ENCODE measurements around the gene RCC2.
"Not testable (repeated sequence)": the region's sequence is repeated elsewhere in the genome, so short reads cannot be mapped to it uniquely, and the experiment has no call there.

Gene RCC2

DNA sequence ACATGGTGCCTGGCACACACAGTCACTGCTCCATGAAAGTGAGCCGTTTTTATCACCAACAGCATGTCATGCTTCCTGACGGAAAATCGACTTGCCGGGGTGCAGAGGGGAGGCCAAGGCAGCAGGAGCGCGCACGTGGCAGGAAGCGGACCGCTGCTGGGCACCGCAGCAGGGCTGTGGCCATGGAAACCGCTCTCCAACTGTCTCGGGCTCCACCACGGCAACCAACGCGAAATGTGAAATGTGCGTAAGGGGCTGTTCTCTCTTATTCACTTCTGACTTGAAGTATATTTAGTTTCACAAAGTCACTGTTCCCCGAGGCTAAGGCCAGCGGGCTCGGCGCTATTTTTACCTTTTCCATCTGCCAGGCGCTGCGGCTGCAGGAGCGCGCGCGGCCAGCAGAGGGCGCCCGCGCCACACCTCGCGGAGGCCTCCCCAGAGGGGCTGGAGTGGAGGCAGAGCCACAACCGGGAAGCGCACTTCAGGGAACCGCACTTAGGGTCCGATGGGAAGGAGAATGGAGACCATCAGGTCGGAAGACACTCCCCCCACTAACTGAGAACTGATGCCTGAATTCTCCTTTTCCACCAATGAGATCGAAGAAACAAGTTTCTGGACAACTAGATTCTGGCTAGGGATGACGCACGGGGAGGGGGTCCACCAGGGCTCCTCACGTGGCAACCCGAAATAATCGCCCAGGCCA lies 19.7 kb downstream of the RCC2 start:
- peak; percentile 51 for DNase-seq (ENCODE audit: low read depth)

DNA sequence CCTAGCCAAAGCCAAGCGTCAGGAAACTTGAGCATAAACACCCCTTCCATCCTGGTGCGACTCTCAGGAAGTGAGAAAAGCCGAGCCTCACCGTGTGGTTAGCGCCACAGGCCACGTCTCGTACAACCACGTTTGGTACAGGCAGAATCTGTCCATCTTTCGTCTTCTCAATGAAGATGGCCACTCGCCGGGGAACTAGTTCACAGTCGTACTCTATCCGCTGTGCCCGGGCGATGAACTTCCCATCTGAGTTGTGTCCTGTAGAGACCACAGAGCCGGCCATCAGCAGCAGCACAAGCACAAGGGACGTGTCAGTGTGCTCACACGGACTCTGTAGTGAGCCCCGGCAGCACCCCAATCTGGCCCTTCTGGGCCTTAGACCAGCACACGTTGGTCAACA lies 23.1 kb downstream of the RCC2 start:
- no peak for DNase-seq (ENCODE audit: low read depth)

DNA sequence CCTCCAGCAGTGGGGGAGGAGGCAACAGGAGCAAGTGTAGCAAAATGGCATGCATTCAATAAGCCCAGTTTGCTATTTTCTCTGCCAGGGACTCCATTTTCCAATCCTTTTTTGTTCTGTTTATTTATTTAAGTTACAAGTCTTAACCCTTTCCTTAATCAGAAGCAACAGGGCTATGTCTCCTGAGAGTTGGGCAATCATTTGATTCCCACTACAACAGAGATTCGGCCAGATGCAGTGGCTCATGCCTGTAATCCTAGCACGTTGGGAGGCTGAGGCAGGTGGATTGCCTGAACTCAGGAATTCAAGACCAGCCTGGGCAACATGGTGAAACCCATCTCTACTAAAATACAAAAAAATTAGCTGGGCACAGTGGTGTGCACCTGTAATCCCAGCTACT lies 25.5 kb downstream of the RCC2 start:
- DNase-seq (ENCODE audit: low read depth) = no peak

DNA sequence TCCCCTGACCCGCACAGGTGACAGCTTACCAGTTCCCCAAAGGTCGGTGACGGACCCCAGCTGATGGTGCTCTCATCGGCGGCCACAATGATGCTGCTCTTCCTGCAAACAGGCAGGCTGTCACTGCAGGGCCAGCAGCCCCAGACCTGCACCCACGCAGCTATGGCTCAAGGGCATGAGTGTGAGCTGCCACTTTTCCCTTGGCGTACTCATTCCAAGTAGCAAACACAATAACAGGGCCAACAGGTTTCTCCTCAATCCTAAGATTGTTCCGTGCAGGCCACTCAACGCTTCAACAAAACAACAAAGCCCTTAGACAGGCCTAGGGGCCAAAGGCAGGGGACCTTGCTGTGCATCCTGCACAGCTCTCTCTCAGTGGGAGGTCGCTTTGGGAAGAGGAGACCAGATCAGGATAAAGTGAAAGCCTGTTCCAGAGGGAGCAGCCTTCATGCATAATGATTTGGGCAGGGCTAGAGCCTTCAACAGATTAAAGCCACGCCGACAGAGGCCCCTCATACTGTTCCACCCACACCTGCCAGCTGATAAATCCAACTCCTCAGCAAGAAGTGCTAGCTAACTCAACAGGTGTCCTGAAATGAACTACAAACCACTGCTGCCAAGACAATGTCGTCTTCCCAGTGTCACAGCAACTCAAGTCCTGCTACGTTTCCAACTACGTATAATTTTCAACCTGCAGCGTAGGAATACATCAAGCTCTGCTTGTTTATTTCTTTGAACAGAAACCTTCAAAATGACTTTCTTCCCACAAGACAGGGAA lies 27.2 kb downstream of the RCC2 start:
- DNase-seq (ENCODE audit: low read depth) = no peak

DNA sequence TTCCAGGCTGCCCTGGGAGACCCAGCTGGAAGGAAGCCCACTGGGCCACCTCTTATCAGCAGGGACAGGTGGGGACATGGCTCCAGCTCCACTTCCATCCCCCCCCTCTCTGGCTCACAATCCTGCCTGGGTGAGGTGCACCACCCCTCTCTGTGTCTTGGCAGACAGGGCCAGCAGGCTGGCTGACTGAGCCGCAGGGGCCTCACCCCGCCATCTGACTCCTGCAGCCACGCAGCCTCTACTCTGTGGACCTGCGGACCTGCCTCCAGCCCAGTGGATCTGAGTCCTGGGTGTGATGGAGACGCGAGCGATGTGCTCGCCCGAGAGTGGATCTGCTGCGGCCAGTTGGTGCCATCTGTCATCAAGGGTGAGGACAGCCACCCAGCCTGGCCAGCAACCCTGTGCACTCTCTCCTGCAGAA lies 30.1 kb downstream of the RCC2 start:
- no peak for DNase-seq (ENCODE audit: low read depth)

DNA sequence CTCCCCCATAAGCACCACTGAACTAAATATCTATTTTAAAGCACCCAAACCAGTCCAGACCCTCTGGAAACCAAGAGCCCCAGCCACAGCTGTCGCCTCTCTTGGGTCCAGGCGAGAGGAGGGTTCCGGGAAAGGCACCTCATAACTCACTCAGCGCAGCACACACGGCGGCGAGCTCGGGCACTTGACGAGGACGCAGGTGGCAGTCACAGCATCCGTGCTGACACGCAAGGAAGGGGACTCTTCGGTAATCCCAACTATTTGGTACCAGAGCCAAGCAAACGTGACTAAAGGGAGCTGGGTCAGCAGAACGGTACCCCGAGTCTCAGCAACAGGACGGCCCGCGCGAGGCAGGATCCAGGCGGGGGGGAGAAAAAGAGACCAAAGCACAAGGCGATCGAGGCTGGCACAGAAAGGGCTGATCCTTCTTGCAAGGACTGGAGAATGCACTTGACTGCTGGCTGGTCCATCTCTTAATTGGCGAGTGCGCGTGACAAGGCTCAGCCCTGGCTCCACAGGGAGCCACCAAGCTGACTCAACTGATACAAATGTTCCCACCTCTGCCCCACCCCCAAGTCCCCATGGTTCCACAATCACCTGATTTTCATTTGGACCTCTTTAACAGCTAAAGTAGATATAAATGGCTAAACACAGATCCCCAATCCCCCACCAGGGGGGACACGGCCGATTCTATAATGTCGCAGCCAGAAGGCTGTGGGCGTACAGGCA lies 31.5 kb downstream of the RCC2 start:
- DNase-seq (ENCODE audit: low read depth) = not testable (repeated sequence)

DNA sequence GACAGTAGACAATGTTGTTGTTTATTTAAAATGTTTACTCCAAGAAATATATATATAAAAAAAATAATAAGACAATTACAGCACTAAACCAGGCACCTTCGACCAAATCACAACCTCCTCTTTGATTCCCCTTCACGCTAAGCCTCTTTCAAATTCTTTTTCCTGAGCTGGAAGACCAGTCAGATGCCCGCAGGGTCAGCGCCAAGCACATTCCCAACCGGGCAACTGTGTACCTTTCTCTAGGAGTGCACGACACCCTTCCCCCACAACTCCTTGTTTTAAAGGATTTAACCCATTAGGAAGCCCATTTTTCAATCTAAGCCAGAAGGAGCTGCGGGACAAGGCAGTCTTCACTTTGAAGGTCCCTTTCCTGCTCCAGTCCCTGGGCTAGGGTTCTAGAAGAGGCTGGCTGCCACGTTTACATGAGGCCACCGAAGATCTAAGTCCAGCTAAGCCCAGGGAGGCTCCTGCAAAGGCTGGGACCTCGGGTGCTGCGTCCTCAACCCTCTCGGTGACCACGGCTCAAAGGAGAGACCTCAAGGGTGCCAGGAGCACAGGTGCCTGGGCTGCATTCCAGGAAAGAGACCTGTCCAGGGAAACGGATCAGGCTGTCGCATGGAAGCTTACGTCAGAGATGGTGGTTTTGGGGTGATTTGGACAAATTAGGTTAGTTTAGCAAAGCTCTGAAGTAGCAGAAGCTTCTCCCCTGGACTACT lies 32.6 kb downstream of the RCC2 start:
- DNase-seq (ENCODE audit: low read depth) = not testable (repeated sequence)

DNA sequence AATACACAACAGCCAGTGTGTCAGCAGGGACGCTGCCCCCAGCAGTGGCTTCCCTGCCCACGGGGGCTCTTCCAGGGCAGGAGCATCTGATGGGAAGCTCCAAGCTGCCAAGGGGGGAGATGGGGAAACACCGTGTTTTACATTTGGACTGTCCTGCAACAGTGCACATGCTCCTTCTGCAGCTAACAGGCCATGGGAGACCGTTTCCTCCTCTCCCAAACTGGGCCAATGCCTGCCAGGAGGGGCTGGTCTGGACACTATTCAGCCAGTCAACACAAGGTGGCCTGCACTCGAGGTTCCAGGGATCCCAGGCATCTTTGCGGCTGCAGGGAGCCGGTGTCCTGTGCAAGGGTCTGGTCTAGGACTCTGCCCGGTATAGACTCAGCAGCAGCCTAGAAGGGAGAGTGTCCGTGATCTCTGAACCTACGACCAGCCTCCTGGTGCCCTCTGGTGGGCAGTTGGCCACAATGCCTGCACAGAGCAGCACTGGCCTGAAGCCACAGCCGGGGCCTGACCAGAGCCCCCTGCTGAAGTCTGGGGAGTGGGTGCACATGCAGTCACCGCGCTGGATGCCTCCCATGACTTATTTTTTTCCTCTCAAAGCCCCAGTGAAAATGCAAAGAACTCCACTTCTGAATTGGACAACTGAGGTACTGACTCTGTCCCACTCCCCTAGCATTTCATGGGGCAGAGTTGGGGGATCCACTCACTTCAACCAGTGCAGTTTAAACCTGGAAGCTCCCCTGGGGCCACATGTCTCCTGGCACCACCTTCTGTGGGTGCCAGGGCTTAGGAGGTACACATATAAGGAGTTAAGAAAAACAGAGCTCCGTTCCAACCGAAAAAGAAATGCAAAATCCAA lies 33.3 kb downstream of the RCC2 start:
- DNase-seq (ENCODE audit: low read depth) = no peak

DNA sequence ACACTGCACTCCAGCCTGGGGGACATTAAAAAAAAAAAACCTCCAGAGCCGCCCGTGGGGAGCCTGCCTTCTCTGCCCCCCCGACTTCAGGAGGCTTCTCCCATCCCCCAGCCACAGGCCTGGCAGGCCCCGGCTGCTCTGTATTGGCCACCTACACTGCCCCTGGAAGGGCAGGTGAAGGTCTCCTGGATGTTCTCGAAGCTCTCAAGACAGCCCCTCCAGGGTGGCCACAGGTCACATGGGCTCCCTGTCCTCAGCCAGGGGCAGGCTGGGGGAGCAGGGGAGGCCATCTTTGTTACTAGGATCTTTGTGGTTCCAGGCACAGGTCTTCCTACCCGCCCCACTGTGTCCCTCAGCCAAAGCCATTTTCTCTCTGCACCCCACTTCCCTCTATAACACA lies 34.7 kb downstream of the RCC2 start:
- DNase-seq (ENCODE audit: low read depth) = no peak

DNA sequence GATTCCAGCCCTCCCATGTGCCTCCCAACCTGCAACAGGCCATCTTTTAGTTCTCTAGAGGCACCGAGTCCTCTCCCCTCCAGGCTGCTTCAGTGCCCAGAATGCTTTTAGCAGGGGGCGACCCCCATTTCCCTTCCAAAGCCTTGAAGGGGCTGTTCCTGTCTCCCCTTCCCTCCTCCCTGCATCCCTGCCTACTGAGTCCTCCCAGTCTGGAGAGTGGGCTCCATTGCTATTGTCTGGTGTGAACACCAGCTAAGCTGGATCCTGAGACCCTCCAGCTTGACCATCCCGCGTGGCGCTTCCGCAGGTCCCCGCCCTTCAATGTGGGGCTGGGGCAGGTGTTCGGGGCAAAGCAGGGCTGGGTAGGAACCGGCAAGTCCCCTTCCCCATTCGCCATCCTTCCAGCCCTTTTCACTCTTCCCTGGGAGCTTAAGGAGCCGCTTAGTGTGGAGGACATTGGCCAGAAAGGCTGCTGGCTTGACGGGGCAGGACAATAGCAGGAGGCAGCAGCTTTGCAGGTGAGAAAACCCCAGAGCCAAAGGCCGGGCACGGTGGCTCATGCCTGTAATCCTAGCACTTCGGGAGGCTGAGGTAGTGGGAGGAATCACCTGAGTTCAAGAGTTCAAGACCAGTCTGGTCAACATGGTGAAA lies 35.3 kb downstream of the RCC2 start:
- DNase-seq (ENCODE audit: low read depth) = no peak

DNA sequence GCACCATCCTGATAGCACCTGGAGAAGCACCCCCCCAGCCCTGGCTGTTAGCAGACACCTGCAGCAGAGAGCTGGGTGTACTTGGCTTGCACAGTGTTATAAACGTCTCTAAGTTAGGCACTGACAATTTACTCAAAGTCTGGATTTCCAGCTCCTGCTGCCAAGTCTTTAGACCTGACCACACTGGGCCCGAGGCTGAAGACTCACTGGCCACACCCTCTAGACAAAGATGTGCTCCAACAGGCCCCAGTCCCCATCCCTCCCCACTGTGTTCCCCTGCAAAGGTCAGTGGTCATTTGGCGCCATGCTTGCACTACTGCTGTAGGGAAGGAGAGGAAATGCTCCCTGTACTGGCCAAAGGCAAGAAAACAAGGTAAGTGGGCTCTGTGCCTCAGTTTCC lies 36.4 kb downstream of the RCC2 start:
- DNase-seq (ENCODE audit: low read depth) = no peak

DNA sequence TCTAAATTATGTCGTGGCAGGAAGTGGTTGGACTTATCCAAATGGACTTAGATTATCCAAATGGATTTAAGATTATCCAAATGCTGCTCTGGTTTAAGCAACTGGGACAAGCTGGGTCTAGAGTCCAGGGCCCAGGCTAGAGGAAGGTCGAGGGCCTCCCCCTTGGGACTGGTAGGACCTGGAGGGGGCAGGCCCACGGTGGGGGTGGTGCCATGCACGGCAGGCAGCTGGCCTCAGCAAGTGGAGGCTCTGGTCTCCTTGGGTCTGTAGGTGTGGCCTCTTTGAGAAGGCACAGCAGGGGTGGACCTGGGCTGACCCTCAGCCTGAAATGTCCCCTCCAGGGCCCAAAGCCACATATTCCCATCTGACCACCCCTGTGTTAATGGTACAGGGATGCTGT lies 37.6 kb downstream of the RCC2 start:
- no peak for DNase-seq (ENCODE audit: low read depth)

DNA sequence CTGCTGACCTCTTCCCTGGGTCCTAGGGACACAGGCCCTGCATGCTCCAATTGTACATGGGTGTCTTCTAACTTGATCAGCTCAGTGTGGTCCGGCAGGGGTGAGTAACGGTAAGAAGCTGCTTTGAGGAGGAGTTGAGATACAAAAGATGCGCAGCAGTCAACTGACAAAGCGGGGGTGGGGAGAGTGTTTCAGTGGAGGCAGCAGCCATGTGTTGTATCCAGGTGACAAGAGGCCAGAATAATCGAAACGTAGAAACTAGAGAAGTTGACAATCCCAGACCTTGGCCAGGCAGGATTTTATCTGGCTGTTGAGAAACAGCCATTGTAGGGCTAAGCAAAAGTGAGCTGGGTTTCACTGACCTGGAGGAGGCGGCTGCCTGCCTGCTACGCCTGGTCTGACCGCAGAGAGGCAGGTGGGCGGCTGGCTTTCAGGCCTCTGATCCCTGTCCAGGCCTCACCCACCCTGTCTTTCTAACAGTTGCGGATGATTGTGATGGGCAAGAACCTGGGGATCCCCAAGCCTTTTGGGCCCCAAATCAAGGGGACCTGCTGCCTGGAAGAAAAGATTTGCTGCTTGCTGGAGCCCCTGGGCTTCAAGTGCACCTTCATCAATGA lies 38.6 kb downstream of the RCC2 start:
- no peak for DNase-seq (ENCODE audit: low read depth)

DNA sequence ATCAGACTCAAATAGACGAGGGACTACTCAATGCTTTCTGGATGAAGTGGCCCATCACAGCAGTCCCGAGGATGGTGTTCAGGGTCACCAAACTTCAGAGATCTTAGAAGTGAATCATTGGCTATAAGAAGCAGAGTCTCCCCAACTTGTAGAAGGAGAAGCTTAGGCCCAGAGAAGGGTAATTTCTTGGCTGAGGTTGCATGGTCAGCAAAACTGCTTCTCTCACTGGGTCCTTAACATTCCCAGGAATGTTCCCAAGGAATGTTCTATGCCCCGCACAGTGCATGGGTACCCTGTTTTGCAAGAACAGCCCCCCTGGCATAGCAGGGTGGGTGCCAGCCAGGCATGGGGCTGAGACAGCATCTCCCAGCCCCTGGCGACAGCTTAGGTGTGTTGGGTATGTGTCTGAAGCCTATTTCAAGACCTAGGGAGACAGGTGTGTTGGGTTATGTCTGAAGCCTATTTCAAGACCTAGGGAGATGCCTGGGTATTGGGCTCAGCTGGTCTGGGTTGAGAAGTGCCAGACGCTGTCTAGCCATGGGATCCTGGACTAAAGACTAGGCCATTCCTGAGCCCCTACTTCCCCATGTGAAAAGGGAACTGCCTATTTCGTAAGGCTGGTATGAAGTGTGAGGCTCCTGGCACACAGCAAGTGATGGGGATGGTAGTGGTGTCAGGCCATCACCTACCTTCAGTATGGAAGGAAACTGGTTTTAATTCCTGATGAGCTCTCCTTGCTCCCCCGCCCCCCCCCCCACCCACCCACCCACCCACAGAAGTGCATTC lies 41.4 kb downstream of the RCC2 start:
- no peak for DNase-seq (ENCODE audit: low read depth)

DNA sequence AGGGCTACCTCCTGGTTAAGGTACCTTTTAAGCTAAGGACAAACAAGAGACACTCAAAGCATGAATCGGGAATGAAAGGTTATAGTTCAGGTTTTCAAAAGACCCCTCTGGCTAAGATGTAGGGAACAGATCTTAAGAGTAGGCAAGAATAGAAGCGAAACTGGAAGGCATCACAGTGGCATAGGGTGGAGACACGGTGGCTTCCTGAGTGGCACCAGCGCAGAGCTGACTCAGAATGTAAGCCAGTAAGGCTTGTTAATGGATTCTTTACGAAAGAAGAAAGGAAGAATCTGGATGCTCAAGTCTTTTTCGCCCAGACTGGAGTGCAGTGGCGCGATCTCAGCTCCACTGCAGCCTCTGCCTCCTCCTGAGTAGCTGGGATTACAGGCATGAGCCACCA lies 46.2 kb downstream of the RCC2 start:
- DNase-seq (ENCODE audit: low read depth) = no peak

DNA sequence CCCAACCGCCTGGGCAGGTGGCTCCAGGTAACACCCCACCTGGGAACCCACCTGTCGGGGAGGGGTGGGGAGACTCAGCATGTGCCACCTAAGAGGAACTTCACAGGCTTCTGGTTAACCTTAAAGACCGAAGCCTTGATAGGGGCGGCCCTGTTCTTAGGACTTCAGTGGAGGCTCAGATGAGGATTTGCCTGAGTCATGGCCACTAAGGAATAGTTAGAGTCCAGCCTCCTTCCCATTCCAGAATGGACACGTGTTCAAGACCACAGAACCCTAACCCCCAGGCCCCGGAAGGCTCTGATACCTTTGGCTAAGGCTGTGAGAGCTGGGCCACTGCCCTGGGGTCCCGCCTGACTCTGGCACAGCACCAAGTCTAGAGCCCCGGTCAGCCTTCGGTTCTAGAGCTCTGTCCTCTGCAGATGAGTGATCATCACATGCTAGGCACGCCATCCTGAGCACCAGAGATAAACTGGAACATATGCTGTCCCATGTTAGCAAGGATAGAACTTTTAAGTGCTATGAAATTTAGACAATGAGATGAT lies 47.2 kb downstream of the RCC2 start:
- no peak for DNase-seq (ENCODE audit: low read depth)

DNA sequence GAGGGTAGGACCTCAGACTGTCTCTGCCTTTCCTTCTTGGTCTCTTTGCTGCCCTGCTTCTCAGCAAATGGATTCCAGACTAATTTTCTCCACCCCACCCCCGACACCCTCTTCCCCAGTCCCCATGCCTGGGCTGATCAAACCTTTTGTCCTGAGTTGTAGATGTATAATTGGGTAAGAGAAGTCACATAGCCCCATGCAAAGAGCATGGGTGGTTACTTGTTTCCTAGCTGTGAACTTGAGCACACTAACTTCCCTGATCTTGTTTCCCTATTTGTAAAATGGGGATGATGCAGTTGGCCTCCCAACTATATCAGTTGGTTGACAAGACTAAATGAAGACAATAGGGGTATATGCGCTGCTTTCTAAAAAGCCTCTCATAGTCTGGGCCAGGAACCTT lies 58.3 kb downstream of the RCC2 start:
- DNase-seq (ENCODE audit: low read depth) = no peak

DNA sequence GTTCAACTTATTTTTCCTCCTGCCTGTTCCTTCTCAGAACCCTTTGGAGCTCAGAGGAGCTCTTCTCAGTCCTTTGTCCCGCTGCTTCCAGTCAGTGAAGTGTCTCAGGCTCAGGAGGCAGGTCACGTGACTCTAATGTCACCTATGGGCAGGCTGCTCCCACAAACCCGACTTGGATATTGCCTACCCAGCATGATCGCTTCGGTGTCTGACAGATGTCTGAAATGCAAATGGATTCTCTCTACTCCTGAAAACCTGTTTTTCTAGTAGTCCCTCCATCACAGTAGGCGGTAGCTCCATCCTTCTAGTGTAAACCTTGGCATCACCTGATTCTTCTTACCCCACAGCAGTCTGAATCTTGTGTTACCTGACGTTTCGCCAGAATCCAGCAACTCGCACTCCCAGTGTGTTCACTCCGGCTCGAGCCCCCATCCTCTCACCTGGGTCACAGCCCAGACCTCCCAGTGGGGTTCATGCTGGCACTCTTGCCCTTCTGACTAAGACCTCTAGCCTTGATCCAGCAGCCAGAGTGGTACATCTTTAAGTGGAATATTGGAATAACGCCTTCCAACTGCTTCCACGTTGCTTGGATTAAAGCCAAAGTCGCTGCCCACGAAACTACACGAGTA lies 62.0 kb downstream of the RCC2 start:
- DNase-seq (ENCODE audit: low read depth) = no peak

DNA sequence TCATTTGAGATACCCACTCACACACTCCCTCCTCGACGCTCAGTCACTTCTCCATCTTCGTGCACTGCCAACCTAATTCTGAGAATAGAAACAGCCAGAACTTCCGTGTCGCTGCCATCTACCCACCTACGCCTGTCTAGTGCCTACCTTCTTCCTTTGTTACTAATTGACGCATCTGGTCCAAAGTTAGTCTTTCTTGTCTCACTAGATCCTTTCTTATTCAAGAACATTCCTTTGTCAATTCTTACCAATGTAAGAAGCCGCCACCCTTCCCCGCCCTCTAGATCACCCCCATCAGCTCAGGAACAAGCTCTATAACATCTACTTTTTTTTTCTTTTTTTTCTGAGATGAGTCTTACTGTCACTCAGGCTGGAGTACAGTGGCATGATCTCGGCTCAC lies 63.8 kb downstream of the RCC2 start:
- DNase-seq (ENCODE audit: low read depth) = no peak
